A673 (cell line): ENCODE results near the gene C6orf47. TPM values are rescaled to one million over a fixed set of nuclear protein-coding genes. Genes with fewer than 3 reads are reported as not detected.

Source experiments
- BruUV-seq: library from RNA; stranded (reverse); fragments of 400-500 nt; replicated peaks from 2 replicates; lab custom pipeline; 2021; lab: Mats Ljungman, UMichigan
- CTCF ChIA-PET: fragments of 300-600 bp; sonication (Branson Sonifier 250); formaldehyde crosslinking; loops from one replicate; lab custom pipeline; 2022; ENCODE audit warnings: antibody characterized with exemption; lab: Charles Lee
- POLR2A ChIA-PET: fragments of 300-600 bp; sonication (Branson Sonifier 250); formaldehyde crosslinking; loops from one replicate; lab custom pipeline; 2022; ENCODE audit warnings: antibody characterized with exemption; ENCODE audit not compliant: low non-redundant PET; lab: Charles Lee
- DNase-seq: peaks from one replicate; pipeline ENCODE4 v3.0.0-alpha.2; 2015; ENCODE audit warnings: low spot score
- H3K27ac ChIP-seq: fragments of 200-600 bp; sonication (generic); 2 replicates; pipeline ENCODE4 v1.5.1; 2016; ENCODE audit warnings: mixed run types, low read depth, mild to moderate bottlenecking, mixed read lengths, antibody characterized with exemption, low read length; ENCODE audit not compliant: poor library complexity, severe bottlenecking
- H3K27me3 ChIP-seq: fragments of 200-600 bp; sonication (generic); replicated peaks from 2 replicates; pipeline ENCODE4 v1.6.1; 2017; ENCODE audit warnings: mixed run types, low read depth, mild to moderate bottlenecking, mixed read lengths, antibody characterized with exemption, low read length; ENCODE audit not compliant: insufficient read depth, poor library complexity
- H3K36me3 ChIP-seq: fragments of 200-600 bp; sonication (generic); 2 replicates; pipeline ENCODE4 v1.6.1; 2016; ENCODE audit warnings: mixed run types, mild to moderate bottlenecking, mixed read lengths, antibody characterized with exemption, low read length; ENCODE audit not compliant: insufficient read depth, poor library complexity, severe bottlenecking
- H3K4me1 ChIP-seq: fragments of 200-600 bp; sonication (generic); 2 replicates; pipeline ENCODE4 v1.6.1; 2017; ENCODE audit warnings: mixed run types, mild to moderate bottlenecking, mixed read lengths, antibody characterized with exemption, low read length; ENCODE audit not compliant: insufficient read depth, poor library complexity, severe bottlenecking
- H3K4me3 ChIP-seq: fragments of 200-600 bp; sonication (generic); 2 replicates; pipeline ENCODE4 v1.5.1; 2016; ENCODE audit warnings: low read depth, mixed run types, mild to moderate bottlenecking, mixed read lengths, low read length; ENCODE audit not compliant: poor library complexity, severe bottlenecking
- H3K9me3 ChIP-seq: fragments of 200-600 bp; sonication (generic); 2 replicates; pipeline ENCODE4 v1.6.1; 2016; ENCODE audit warnings: mixed run types, low read depth, mild to moderate bottlenecking, mixed read lengths, antibody characterized with exemption, low read length; ENCODE audit not compliant: poor library complexity, severe bottlenecking
- EZH2 ChIP-seq: fragments of 200-600 bp; sonication (generic); IDR thresholded peaks from 2 replicates; pipeline ENCODE4 v1.6.1; 2017; ENCODE audit warnings: borderline replicate concordance, low read depth, mild to moderate bottlenecking, mixed read lengths, antibody characterized with exemption, low read length; ENCODE audit not compliant: poor library complexity, severe bottlenecking
- intact Hi-C: fragments of 100-400 bp; cut with micrococcal nuclease; formaldehyde crosslinking; loops from one replicate; pipeline ENCODE4 v1.10.0; 2022; ENCODE audit not compliant: unreplicated experiment
- total RNA-seq: library from RNA; stranded (reverse); gene quantifications from 2 replicates; pipeline ENCODE4 v1.2.3, GENCODE V29; 2021
- TF ChIP-seq, protein P1 (sequence below): fragments of 300-800, 200-600 bp; sonication (generic); conservative IDR thresholded peaks from 2 replicates; pipeline ENCODE4 v1.5.1; 2017; ENCODE audit warnings: low read depth, mild to moderate bottlenecking, antibody characterized with exemption, low read length, moderate library complexity, mixed read lengths

C6orf47 gene
- total RNA-seq, 1 experiment from 2014 or later = 21.3 TPM

DNA sequence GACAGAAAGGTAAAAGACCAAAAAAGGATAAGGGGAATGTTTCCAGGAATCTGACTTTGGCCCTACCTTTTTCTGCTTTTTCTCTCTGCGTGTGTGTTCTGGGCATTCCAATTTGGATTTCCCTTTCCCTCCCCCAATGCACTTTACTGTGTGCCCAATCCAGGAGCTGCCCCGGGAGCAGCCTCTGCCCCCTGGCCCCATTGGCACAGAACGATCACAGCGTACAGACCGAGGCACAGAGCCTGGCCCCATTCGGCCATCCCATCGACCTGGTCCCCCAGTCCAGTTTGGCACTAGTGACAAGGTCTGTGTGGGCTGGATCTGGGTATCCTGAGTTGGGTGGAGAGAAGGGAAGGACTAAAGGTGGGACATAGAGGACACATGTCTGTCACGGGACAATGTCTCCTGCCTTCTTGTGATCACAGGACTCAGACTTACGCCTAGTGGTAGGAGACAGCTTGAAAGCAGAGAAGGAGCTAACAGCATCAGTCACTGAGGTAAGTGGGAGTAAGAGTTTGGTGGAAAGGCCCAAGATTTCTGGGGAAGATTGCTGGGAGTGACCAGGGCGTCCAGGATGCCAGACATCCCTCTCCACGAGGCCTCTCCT lies 25.5 kb downstream of the C6orf47 start:
- POLR2A ChIA-PET = no interaction called here
- CTCF ChIA-PET = no interaction called here
- TF ChIP-seq, protein P1, sequence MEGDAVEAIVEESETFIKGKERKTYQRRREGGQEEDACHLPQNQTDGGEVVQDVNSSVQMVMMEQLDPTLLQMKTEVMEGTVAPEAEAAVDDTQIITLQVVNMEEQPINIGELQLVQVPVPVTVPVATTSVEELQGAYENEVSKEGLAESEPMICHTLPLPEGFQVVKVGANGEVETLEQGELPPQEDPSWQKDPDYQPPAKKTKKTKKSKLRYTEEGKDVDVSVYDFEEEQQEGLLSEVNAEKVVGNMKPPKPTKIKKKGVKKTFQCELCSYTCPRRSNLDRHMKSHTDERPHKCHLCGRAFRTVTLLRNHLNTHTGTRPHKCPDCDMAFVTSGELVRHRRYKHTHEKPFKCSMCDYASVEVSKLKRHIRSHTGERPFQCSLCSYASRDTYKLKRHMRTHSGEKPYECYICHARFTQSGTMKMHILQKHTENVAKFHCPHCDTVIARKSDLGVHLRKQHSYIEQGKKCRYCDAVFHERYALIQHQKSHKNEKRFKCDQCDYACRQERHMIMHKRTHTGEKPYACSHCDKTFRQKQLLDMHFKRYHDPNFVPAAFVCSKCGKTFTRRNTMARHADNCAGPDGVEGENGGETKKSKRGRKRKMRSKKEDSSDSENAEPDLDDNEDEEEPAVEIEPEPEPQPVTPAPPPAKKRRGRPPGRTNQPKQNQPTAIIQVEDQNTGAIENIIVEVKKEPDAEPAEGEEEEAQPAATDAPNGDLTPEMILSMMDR = no peak
- no peak for TF ChIP-seq EZH2
- no peaks in the 10 kb centered on the region for H3K27me3 ChIP-seq
- H3K9me3 ChIP-seq = no peaks in the 10 kb centered on the region
- H3K4me1 ChIP-seq = no peaks in the 10 kb centered on the region
- no TSS peak for BruUV-seq
- intact Hi-C loops = no loop called here
- peaks cover 99% of the 10 kb centered on the region for H3K36me3 ChIP-seq
- H3K4me3 ChIP-seq = no peak overlapping the region
- no peak overlapping the region for H3K27ac ChIP-seq
- no peak for DNase-seq

DNA sequence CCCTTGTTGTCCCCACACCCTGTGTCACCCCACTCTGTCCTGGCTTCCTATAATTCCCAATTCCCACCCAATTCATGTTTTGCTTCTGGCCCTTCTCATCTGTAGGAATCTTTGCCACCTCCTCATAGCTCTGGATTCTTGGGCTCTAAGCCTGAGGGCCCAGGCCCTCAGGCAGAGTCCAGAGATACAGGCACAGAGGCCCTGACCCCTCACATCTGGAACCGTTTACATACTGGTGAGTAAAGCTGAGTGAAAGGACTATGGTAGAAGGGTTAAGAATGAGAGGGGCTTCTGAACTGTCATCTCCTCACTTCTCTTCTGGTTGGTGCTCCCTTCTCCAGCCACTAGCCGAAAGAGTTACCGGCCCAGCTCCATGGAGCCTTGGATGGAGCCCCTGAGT lies 26.4 kb downstream of the C6orf47 start:
- no peak overlapping the region for H3K27ac ChIP-seq
- CTCF ChIA-PET = no interaction called here
- H3K4me3 ChIP-seq = no peak overlapping the region
- H3K36me3 ChIP-seq = peaks cover 99% of the 10 kb centered on the region
- DNase-seq = no peak
- POLR2A ChIA-PET = no interaction called here
- intact Hi-C loops = no loop called here
- no peaks in the 10 kb centered on the region for H3K27me3 ChIP-seq
- no peaks in the 10 kb centered on the region for H3K4me1 ChIP-seq
- no peaks in the 10 kb centered on the region for H3K9me3 ChIP-seq
- TF ChIP-seq, protein P1 = no peak
- BruUV-seq = no TSS peak

DNA sequence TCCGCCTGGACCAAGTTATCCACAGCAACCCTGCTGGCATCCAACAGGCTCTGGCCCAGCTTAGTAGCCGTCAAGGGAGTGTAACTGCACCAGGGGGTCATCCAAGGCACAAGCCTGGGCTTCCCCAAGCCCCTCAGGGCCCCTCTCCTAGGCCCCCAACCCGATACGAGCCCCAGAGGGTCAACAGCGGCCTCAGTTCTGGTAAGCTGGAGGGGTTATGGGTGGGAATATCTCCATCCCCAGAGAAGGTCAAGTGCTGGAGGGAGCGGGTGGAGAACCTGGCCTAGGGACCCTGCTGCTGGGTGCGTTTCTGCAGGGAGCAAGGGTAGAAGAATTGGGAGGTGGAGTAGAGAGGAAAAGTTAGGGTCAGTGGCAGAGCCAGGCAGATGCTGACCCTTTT lies 27.1 kb downstream of the C6orf47 start:
- ChIA-PET CTCF (no interaction called here), POLR2A (no interaction called here)
- Histone ChIP-seq H3K9me3 (no peaks in the 10 kb centered on the region), H3K36me3 (peaks cover 99% of the 10 kb centered on the region), H3K27me3 (no peaks in the 10 kb centered on the region), H3K4me1 (no peaks in the 10 kb centered on the region), H3K4me3 (no peak overlapping the region), H3K27ac (no peak overlapping the region)
- no peak for TF ChIP-seq EZH2
- TF ChIP-seq, protein P1 = no peak
- no TSS peak for BruUV-seq
- intact Hi-C loops = no loop called here
- DNase-seq = no peak
